Parathyroid adenoma (tissue), 2 donors: ENCODE measurements around the gene BIK.

Experiments
- H2AFZ ChIP-seq: fragments of 300-600 bp; sonication (generic); one replicate; pipeline ENCODE4 v1.7.0; 2017; ENCODE audit warnings: antibody characterized with exemption, mild to moderate bottlenecking
- H3K27ac ChIP-seq: fragments of 300-600 bp; sonication (generic); one replicate; pipeline ENCODE4 v1.7.0; 2017
- H3K27me3 ChIP-seq: fragments of 300-600 bp; sonication (generic); one replicate; pipeline ENCODE4 v1.7.0; 2017; ENCODE audit warnings: low read length; ENCODE audit not compliant: control insufficient read depth, insufficient read depth
- H3K36me3 ChIP-seq: fragments of 300-600 bp; sonication (generic); one replicate; pipeline ENCODE4 v1.7.0; 2017; ENCODE audit warnings: low read length; ENCODE audit not compliant: control insufficient read depth, insufficient read depth
- H3K4me1 ChIP-seq: fragments of 300-600 bp; sonication (generic); one replicate; pipeline ENCODE4 v1.7.0; 2017; ENCODE audit warnings: control low read depth
- H3K4me2 ChIP-seq: fragments of 300-600 bp; sonication (generic); one replicate; pipeline ENCODE4 v1.7.0; 2017; ENCODE audit warnings: low read length
- H3K4me3 ChIP-seq: fragments of 300-600 bp; sonication (generic); one replicate; pipeline ENCODE4 v1.7.0; 2017; ENCODE audit warnings: low read depth, low read length
- H3K79me2 ChIP-seq: fragments of 300-600 bp; sonication (generic); one replicate; pipeline ENCODE4 v1.7.0; 2017; ENCODE audit warnings: control low read depth
- H3K9ac ChIP-seq: fragments of 300-600 bp; sonication (generic); one replicate; pipeline ENCODE4 v1.7.0; 2017; ENCODE audit warnings: mild to moderate bottlenecking
- H3K9me3 ChIP-seq: fragments of 300-600 bp; sonication (generic); one replicate; pipeline ENCODE4 v1.7.0; 2017; ENCODE audit warnings: low read length; ENCODE audit not compliant: control insufficient read depth
- TF ChIP-seq, protein P1 (sequence below): fragments of 300-600 bp; sonication (generic); IDR thresholded peaks from one replicate; pipeline ENCODE4 v1.7.0; 2017; ENCODE audit warnings: antibody characterized with exemption, mild to moderate bottlenecking
- donor health status: primary hyperparathyroidism.

BIK gene

DNA sequence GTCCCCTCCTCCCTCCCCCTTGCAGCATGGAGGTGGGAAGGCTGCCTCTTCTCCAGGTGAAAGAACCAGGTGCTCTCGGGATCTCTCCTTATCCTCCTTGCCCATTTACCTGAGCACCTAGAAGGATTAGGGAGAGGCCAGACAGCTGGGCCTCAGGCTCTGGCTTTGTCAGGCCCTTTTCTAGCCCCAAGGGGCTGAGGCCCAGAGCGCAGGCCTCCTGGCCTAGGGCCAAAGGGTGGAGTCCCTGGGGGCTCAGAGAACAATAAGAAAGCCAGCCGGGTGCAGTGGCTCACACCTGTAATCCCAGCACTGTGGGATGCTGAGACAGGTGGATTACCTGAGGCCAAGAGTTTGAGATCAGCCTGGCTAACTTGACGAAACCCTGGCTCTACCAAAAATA lies 16.0 kb upstream of the BIK start:
- Histone ChIP-seq H3K9me3 (no peaks in the 10 kb centered on the region), H3K4me2 (no peak overlapping the region), H3K9ac (no peak overlapping the region), H3K27me3 (no peaks in the 10 kb centered on the region), H3K79me2 (no peaks in the 10 kb centered on the region), H2AFZ (no peak overlapping the region), H3K4me1 (no peaks in the 10 kb centered on the region), H3K27ac (no peak overlapping the region), H3K4me3 (no peak overlapping the region), H3K36me3 (no peaks in the 10 kb centered on the region)
- TF ChIP-seq, protein P1, sequence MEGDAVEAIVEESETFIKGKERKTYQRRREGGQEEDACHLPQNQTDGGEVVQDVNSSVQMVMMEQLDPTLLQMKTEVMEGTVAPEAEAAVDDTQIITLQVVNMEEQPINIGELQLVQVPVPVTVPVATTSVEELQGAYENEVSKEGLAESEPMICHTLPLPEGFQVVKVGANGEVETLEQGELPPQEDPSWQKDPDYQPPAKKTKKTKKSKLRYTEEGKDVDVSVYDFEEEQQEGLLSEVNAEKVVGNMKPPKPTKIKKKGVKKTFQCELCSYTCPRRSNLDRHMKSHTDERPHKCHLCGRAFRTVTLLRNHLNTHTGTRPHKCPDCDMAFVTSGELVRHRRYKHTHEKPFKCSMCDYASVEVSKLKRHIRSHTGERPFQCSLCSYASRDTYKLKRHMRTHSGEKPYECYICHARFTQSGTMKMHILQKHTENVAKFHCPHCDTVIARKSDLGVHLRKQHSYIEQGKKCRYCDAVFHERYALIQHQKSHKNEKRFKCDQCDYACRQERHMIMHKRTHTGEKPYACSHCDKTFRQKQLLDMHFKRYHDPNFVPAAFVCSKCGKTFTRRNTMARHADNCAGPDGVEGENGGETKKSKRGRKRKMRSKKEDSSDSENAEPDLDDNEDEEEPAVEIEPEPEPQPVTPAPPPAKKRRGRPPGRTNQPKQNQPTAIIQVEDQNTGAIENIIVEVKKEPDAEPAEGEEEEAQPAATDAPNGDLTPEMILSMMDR, result no peak

DNA sequence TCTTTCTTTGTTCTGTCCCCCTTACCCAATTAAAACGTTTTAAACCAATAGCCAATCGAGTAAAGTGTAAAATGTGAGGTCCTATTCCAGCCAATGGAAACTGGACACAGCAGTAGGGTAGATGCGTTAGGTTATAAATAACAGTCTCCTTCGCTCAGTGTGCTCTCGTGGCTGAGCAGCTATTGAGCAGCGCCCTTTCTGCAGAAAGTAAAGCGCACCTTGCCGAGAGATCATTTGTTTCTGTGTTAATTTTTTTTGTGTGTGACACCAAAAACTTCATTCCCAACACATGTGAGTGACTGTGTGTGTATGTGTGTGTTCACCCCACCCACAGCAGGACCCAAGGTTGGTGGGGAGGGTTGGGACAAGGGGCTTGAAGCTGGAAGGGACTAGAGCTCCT lies 14.1 kb upstream of the BIK start:
- Histone ChIP-seq H3K9ac (no peak overlapping the region), H3K27ac (no peak overlapping the region), H3K4me1 (no peaks in the 10 kb centered on the region), H3K4me2 (no peak overlapping the region), H3K27me3 (no peaks in the 10 kb centered on the region), H3K9me3 (no peaks in the 10 kb centered on the region), H2AFZ (no peak overlapping the region), H3K4me3 (no peak overlapping the region), H3K36me3 (no peaks in the 10 kb centered on the region), H3K79me2 (no peaks in the 10 kb centered on the region)
- TF ChIP-seq, protein P1, result no peak

DNA sequence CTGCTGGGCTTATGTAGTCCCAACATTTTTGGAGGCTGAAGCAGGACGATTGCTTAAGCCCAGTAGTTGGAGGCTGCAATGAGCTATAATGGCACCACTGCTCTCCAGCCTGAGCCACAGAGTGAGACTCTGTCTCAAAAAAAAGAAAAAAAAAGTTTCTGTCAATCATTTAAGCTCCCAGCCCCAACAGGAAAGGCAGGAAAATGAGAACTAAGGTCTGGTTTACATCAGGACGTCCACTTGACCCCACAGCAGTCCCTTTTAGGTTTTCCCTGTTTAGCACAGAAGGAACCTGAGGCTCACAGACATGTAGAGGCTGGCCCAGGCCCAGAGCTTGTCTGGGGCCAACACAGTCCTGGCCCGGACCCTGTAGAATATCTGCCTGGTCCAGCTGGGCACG lies 12.2 kb upstream of the BIK start:
- H3K27ac ChIP-seq, result no peak overlapping the region
- no peaks in the 10 kb centered on the region for H3K79me2 ChIP-seq
- H2AFZ ChIP-seq, result no peak overlapping the region
- H3K9ac ChIP-seq, result no peak overlapping the region
- no peak overlapping the region for H3K4me2 ChIP-seq
- no peak overlapping the region for H3K4me3 ChIP-seq
- no peaks in the 10 kb centered on the region for H3K36me3 ChIP-seq
- TF ChIP-seq, protein P1, result no peak
- H3K4me1 ChIP-seq, result no peaks in the 10 kb centered on the region
- no peaks in the 10 kb centered on the region for H3K27me3 ChIP-seq
- no peaks in the 10 kb centered on the region for H3K9me3 ChIP-seq

DNA sequence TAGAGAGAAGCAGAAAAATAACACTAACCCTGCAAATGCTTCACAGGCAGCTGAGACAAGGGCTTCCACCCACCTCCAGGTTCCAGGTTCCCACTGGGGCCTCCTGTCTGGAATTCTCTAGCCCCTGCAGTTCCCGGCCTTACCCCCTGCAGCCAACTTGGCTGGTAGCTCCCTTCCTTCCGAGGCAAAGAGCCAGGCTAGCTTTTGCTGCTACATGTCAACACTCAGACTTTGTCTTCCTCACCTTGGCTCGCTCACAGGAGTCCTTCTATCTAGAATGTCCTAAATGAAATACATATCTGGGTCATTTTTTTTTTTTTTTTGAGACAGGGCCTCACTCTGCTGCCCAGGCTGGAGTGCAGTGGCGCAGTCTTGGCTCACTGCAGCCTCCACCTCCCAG lies 11.5 kb upstream of the BIK start:
- H3K79me2 ChIP-seq, result no peaks in the 10 kb centered on the region
- TF ChIP-seq, protein P1, result no peak
- H3K9me3 ChIP-seq, result no peaks in the 10 kb centered on the region
- no peak overlapping the region for H3K9ac ChIP-seq
- H3K4me2 ChIP-seq, result no peak overlapping the region
- H3K36me3 ChIP-seq, result no peaks in the 10 kb centered on the region
- peaks cover 5% of the 10 kb centered on the region for H3K4me1 ChIP-seq
- no peak overlapping the region for H3K4me3 ChIP-seq
- H3K27me3 ChIP-seq, result no peaks in the 10 kb centered on the region
- H2AFZ ChIP-seq, result no peak overlapping the region
- H3K27ac ChIP-seq, result no peak overlapping the region

DNA sequence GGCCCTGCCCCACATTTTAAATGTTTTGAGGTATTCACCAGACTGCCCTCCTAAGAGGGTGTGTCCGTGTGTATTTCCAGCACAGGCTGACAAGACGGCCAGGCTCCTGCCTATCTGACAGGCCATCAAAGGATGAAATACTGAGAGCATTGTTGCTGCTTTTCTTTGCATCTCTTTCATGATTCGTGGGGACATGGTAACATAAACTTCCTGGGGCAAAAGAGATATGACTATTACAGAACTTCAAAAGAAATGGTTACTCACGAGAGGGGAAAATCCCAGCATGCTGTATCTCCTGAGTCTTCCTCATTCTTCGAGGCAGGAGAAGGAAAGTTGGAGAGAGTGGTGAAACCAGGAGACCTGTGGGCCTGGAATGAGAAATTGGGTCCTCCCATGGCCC lies 10.3 kb upstream of the BIK start:
- no peaks in the 10 kb centered on the region for H3K36me3 ChIP-seq
- no peak overlapping the region for H2AFZ ChIP-seq
- H3K4me3 ChIP-seq, result no peak overlapping the region
- TF ChIP-seq, protein P1, result no peak
- no peaks in the 10 kb centered on the region for H3K9me3 ChIP-seq
- H3K9ac ChIP-seq, result no peak overlapping the region
- H3K79me2 ChIP-seq, result no peaks in the 10 kb centered on the region
- no peak overlapping the region for H3K4me2 ChIP-seq
- peaks cover 5% of the 10 kb centered on the region for H3K4me1 ChIP-seq
- H3K27ac ChIP-seq, result no peak overlapping the region
- no peaks in the 10 kb centered on the region for H3K27me3 ChIP-seq
